Measurements from ENCODE around the gene STAB2. TPM values are rescaled to one million over a fixed set of nuclear protein-coding genes. Genes with fewer than 3 reads are reported as not detected.

The STAB2 gene
- total RNA-seq, 1 donor from 2014 or later = 0.03 TPM

DNA sequence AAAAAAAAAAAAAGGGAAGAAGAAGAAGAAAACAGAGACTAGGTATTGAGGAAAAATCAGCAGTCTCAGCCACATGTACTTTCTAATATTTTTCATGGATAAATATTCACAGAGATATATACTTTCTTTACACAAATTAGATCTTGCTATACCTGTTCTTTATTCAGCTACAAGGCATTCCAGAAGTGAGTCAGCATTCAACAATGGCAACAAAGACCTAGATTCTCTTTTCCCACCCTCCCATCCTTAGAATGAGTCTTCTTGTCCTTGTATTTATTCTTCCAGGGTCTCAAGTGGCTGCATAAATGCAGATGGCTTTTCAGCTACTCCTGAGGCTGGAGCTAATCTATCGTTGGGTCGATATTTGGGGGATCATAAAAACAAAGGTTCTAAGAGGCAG lies 160.9 kb downstream of the STAB2 start:
- intact Hi-C loops (cut with micrococcal nuclease) = no loop called here

DNA sequence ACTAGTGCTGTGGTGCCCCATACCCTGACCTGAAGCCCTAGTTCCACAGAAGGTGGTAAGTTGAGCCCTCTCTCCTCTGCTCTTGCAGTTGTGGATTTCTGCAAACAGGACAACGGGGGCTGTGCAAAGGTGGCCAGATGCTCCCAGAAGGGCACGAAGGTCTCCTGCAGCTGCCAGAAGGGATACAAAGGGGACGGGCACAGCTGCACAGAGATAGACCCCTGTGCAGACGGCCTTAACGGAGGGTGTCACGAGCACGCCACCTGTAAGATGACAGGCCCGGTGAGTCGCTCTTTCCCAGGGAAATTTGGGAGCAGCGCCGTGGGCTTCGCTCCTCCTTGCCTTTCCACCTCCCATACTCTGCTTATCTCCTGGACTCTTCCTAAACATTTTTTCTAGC lies 161.8 kb downstream of the STAB2 start:
- Histone ChIP-seq H3K4me1 (no peaks in the 10 kb centered on the region), H3K27ac (replicated peaks) (no peak overlapping the region), H3K9me3 (replicated peaks) (no peaks in the 10 kb centered on the region), H3K36me3 (no peaks in the 10 kb centered on the region), H3K27me3 (ENCODE audit: low read depth) (peaks cover 11% of the 10 kb centered on the region), H3K4me3 (no peak overlapping the region)
- intact Hi-C loops (cut with micrococcal nuclease) = no loop called here
- DNase-seq = no peak
- TF ChIP-seq, protein P1, sequence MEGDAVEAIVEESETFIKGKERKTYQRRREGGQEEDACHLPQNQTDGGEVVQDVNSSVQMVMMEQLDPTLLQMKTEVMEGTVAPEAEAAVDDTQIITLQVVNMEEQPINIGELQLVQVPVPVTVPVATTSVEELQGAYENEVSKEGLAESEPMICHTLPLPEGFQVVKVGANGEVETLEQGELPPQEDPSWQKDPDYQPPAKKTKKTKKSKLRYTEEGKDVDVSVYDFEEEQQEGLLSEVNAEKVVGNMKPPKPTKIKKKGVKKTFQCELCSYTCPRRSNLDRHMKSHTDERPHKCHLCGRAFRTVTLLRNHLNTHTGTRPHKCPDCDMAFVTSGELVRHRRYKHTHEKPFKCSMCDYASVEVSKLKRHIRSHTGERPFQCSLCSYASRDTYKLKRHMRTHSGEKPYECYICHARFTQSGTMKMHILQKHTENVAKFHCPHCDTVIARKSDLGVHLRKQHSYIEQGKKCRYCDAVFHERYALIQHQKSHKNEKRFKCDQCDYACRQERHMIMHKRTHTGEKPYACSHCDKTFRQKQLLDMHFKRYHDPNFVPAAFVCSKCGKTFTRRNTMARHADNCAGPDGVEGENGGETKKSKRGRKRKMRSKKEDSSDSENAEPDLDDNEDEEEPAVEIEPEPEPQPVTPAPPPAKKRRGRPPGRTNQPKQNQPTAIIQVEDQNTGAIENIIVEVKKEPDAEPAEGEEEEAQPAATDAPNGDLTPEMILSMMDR (IDR thresholded peaks at IDR 0.05; ENCODE audit: borderline replicate concordance) = no peak

More for the DNA sequence above, 160.9 kb downstream of the STAB2 start:
- Histone ChIP-seq H3K9me3 (replicated peaks) (no peaks in the 10 kb centered on the region), H3K4me1 (no peaks in the 10 kb centered on the region), H3K36me3 (no peaks in the 10 kb centered on the region), H3K27me3 (ENCODE audit: low read depth) (peaks cover 3% of the 10 kb centered on the region), H3K4me3 (no peak overlapping the region), H3K27ac (replicated peaks) (no peak overlapping the region)
- DNase-seq = no peak
- TF ChIP-seq, protein P1 (IDR thresholded peaks at IDR 0.05; ENCODE audit: borderline replicate concordance) = no peak

- TF ChIP-seq, protein P1 (IDR thresholded peaks at IDR 0.05; ENCODE audit: borderline replicate concordance) = peak; percentile 18
- peaks cover 11% of the 10 kb centered on the region for H3K27me3 ChIP-seq (ENCODE audit: low read depth)
- no peaks in the 10 kb centered on the region for H3K36me3 ChIP-seq
- no peaks in the 10 kb centered on the region for H3K4me1 ChIP-seq
- DNase-seq = no peak
- no peak overlapping the region for H3K4me3 ChIP-seq
- no peaks in the 10 kb centered on the region for H3K9me3 ChIP-seq (replicated peaks)
- H3K27ac ChIP-seq (replicated peaks) = no peak overlapping the region
- intact Hi-C loops (cut with micrococcal nuclease) = no loop called here
Observed at GRCh38 chr12:103751171-103751570, 164.1 kb downstream of the STAB2 start.

DNA sequence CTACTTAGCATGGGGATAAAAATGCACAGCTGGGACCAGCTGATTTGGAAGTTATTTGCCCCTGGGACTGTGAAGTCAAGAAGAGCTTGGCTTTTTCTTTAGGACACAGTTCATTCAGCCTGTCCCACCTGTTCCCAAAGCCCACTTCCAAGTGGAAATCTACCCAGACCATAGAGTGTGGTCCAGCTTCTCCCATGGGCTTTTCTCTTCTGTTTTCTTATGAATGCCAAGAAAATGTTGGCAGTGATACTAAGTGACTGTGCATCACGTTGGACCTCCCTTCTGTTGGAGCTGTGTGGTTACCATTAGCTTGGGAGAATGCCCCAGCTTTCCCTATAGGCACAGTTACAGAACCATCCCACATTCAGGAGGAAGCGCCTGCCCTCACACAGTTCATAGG lies 164.5 kb downstream of the STAB2 start:
- no peaks in the 10 kb centered on the region for H3K9me3 ChIP-seq (replicated peaks)
- no peak overlapping the region for H3K27ac ChIP-seq (replicated peaks)
- H3K36me3 ChIP-seq = no peaks in the 10 kb centered on the region
- no peaks in the 10 kb centered on the region for H3K4me1 ChIP-seq
- intact Hi-C loops (cut with micrococcal nuclease) = no loop called here
- no peak for DNase-seq
- TF ChIP-seq, protein P1 (IDR thresholded peaks at IDR 0.05; ENCODE audit: borderline replicate concordance) = no peak
- no peak overlapping the region for H3K4me3 ChIP-seq
- peaks cover 11% of the 10 kb centered on the region for H3K27me3 ChIP-seq (ENCODE audit: low read depth)

DNA sequence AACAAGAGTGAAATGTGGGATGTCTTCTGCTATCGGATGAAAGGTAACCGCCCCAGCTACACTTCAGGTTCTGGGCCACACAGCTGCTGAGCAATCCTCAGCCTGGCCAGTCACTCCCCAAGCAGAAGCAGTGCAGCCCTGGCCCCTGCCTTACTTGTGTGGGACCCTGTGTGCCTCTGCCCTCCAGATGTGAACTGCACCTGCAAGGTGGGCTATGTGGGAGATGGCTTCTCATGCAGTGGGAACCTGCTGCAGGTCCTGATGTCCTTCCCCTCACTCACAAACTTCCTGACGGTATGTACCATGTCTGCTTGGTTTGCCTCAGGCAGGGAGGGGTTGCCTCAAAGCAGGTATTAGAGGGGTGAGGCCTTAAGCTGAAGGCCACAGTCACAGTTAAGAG lies 168.4 kb downstream of the STAB2 start:
- intact Hi-C loops (cut with micrococcal nuclease) = no loop called here
- Histone ChIP-seq H3K9me3 (replicated peaks) (no peaks in the 10 kb centered on the region), H3K4me3 (no peak overlapping the region), H3K4me1 (no peaks in the 10 kb centered on the region), H3K27ac (replicated peaks) (no peak overlapping the region), H3K27me3 (ENCODE audit: low read depth) (peaks cover 11% of the 10 kb centered on the region), H3K36me3 (no peaks in the 10 kb centered on the region)
- DNase-seq = no peak
- TF ChIP-seq, protein P1 (IDR thresholded peaks at IDR 0.05; ENCODE audit: borderline replicate concordance) = no peak

DNA sequence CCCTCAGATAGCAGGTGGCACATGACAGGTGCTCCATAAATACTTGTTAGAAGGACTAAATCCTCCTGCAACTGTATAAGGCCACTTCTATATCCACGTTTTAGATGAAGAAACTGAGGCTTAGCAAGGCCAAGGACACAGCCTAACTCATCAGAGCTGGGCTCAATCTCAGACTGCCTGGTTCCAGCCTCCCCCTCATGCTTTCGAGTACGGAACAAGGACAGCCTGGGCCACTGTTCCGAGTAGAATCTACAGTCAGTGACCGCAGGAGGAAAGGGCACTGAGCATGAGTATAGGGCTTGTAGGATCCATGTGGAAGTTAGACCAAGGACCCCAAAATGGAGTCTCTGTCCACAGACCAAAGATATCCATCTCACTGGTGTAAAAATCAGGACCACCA lies 169.4 kb downstream of the STAB2 start:
- intact Hi-C loops (cut with micrococcal nuclease) = no loop called here
- Histone ChIP-seq H3K27ac (replicated peaks) (no peak overlapping the region), H3K36me3 (no peaks in the 10 kb centered on the region), H3K4me3 (no peak overlapping the region), H3K27me3 (ENCODE audit: low read depth) (peaks cover 11% of the 10 kb centered on the region), H3K4me1 (no peaks in the 10 kb centered on the region), H3K9me3 (replicated peaks) (no peaks in the 10 kb centered on the region)
- DNase-seq = no peak
- TF ChIP-seq, protein P1 (IDR thresholded peaks at IDR 0.05; ENCODE audit: borderline replicate concordance) = no peak
